GM21825 (cell line): ENCODE data around the gene ZNF724.
"Not testable (repeated sequence)": the region's sequence is repeated elsewhere in the genome, so short reads cannot be mapped to it uniquely, and the experiment has no call there.

Experiments used
- ATAC-seq: cut with Tn5 transposase; IDR thresholded peaks from one replicate; pipeline ENCODE4 v1.9.1; 2021; ENCODE audit warnings: mild to moderate bottlenecking, moderate library complexity; ENCODE audit not compliant: unreplicated experiment

The ZNF724 gene

GRCh38 chr19:23249911-23250649, at the start of gene ZNF724:
TSS of gene ZNF724 (minus strand) at chr19:23250394. CDS start at chr19:23250242, 152 bp downstream.
- peak; percentile 98 for ATAC-seq

- no peak for ATAC-seq
These were observed 43.9 kb upstream of the ZNF724 start for GRCh38 chr19:23294141-23294540.

GRCh38 chr19:23289966-23290365, 39.8 kb upstream of the ZNF724 start:
- not testable (repeated sequence) for ATAC-seq

GRCh38 chr19:23287620-23288019, 37.4 kb upstream of the ZNF724 start:
- no peak for ATAC-seq

- no peak for ATAC-seq
These were observed 36.3 kb upstream of the ZNF724 start for GRCh38 chr19:23286477-23286876.

GRCh38 chr19:23285948-23286347, 35.8 kb upstream of the ZNF724 start:
- no peak for ATAC-seq

- ATAC-seq = not testable (repeated sequence)
These were observed 35.1 kb upstream of the ZNF724 start for GRCh38 chr19:23285326-23285725.

- no peak for ATAC-seq
These were observed 33.7 kb upstream of the ZNF724 start for GRCh38 chr19:23283925-23284324.

- ATAC-seq = no peak
These were observed 31.6 kb upstream of the ZNF724 start for GRCh38 chr19:23281663-23282276.

- not testable (repeated sequence) for ATAC-seq
These were observed 27.9 kb upstream of the ZNF724 start for GRCh38 chr19:23278118-23278517.

GRCh38 chr19:23273590-23274412, 23.6 kb upstream of the ZNF724 start:
- ATAC-seq = peak; percentile 98

GRCh38 chr19:23273022-23273589, 22.9 kb upstream of the ZNF724 start:
- no peak for ATAC-seq

- ATAC-seq = no peak
These were observed 13.8 kb upstream of the ZNF724 start for GRCh38 chr19:23263870-23264590.

GRCh38 chr19:23263396-23263795, 13.2 kb upstream of the ZNF724 start:
- no peak for ATAC-seq

GRCh38 chr19:23262920-23263319, 12.7 kb upstream of the ZNF724 start:
- ATAC-seq = no peak

GRCh38 chr19:23261496-23262020, 11.4 kb upstream of the ZNF724 start:
- no peak for ATAC-seq

GRCh38 chr19:23260956-23261355, 10.8 kb upstream of the ZNF724 start:
- ATAC-seq = no peak

GRCh38 chr19:23259961-23260360, 9.8 kb upstream of the ZNF724 start:
- no peak for ATAC-seq

- ATAC-seq = no peak
These were observed 5.5 kb upstream of the ZNF724 start for GRCh38 chr19:23255700-23256099.

- ATAC-seq = no peak
These were observed 4.1 kb upstream of the ZNF724 start for GRCh38 chr19:23254141-23254910.
